ENCODE data around the gene CDKL5.

DNA sequence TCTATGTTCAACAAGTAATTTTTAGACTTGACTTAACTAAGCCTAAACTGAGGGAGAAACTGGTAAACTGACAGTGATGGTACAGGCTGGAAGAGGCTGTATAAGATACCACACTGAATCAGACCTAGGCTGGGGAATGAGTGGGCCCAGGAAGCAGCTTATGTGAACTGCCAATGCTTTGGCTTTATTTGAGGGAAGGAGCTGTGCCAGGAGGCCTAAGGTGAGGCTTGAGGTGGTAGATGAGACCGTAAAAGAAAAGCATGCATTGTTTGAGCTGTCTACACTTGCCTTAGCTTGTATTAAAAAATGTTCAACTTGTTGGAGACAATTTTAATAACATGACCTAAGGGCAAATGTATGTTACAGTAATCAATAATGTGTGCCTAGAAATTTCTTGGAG, 150.3 kb downstream of the CDKL5 start:
- TF ChIP-seq EZH2 (IDR thresholded peaks at IDR 0.05) = no peak
- no peak for TF ChIP-seq POLR2AphosphoS5 (IDR thresholded peaks at IDR 0.05; ENCODE audit: borderline replicate concordance, low read depth, low read length)

Measured in SK-N-MC (cell line).